WTC11 (cell line): ENCODE measurements around the gene ZCCHC8. TPM values are rescaled to one million over a fixed set of nuclear protein-coding genes. Genes with fewer than 3 reads are reported as not detected.

Source experiments
- ATAC-seq: fragments of 200-7000 bp; cut with Tn5 transposase; 2 replicates; pipeline ENCODE4 v1.10.0; 2021; ENCODE audit warnings: mild to moderate bottlenecking, moderate library complexity
- CTCF ChIA-PET: fragments of 300-600 bp; sonication (Branson Sonifier 250); formaldehyde crosslinking; loops from one replicate; lab custom pipeline; 2021; ENCODE audit warnings: antibody characterized with exemption; lab: Charles Lee
- POLR2A ChIA-PET: fragments of 350-600 bp; sonication (Branson Sonifier 250); formaldehyde crosslinking; loops from one replicate; lab custom pipeline; 2021; ENCODE audit warnings: antibody characterized with exemption; lab: Charles Lee
- DNase-seq: peaks from one replicate; pipeline ENCODE4 v3.0.0; 2021; ENCODE audit warnings: low spot score
- H3K27ac Mint-ChIP-seq: 2 replicates; pipeline ENCODE4 v1.8.0; 2021; ENCODE audit warnings: mixed read lengths
- H3K27me3 Mint-ChIP-seq: 2 replicates; pipeline ENCODE4 v1.8.0; 2021; ENCODE audit warnings: low read depth, mild to moderate bottlenecking, moderate library complexity, mixed read lengths
- H3K36me3 Mint-ChIP-seq: 2 replicates; pipeline ENCODE4 v1.8.0; 2021; ENCODE audit warnings: mixed read lengths
- H3K4me1 Mint-ChIP-seq: 2 replicates; pipeline ENCODE4 v1.8.0; 2022; ENCODE audit warnings: mixed read lengths
- H3K4me3 Mint-ChIP-seq: 2 replicates; pipeline ENCODE4 v1.8.0; 2021; ENCODE audit warnings: mild to moderate bottlenecking, moderate library complexity, mixed read lengths
- H3K9me3 Mint-ChIP-seq: 2 replicates; pipeline ENCODE4 v1.8.0; 2021; ENCODE audit warnings: mixed read lengths
- ELF4 ChIP-seq: sonication (generic); formaldehyde crosslinking; IDR thresholded peaks from 2 replicates; pipeline ENCODE4 v1.8.1; 2022; ENCODE audit warnings: low read depth, mild to moderate bottlenecking, moderate library complexity, missing genetic modification reagents
- FOXJ3 ChIP-seq: sonication (generic); formaldehyde crosslinking; IDR thresholded peaks from 2 replicates; pipeline ENCODE4 v1.9.0; 2021; ENCODE audit warnings: missing genetic modification reagents, mild to moderate bottlenecking, borderline replicate concordance
- FOXK1 ChIP-seq: sonication (generic); formaldehyde crosslinking; IDR thresholded peaks from 2 replicates; pipeline ENCODE4 v1.8.0; 2022; ENCODE audit warnings: mild to moderate bottlenecking, moderate library complexity, missing genetic modification reagents
- GABPB1 ChIP-seq: sonication (generic); formaldehyde crosslinking; IDR thresholded peaks from 2 replicates; pipeline ENCODE4 v1.8.1; 2023; ENCODE audit warnings: mild to moderate bottlenecking, missing genetic modification reagents
- JAZF1 ChIP-seq: fragments of 250-450 bp; sonication (Bioruptor Pico); IDR thresholded peaks from 2 replicates; pipeline ENCODE4 v1.9.0; 2021; ENCODE audit warnings: moderate library complexity, mild to moderate bottlenecking, inconsistent platforms
- MYBL2 ChIP-seq: sonication (generic); formaldehyde crosslinking; IDR thresholded peaks from 2 replicates; pipeline ENCODE4 v1.8.1; 2023; ENCODE audit warnings: mild to moderate bottlenecking, moderate library complexity, missing genetic modification reagents
- NR1H2 ChIP-seq: sonication (generic); formaldehyde crosslinking; IDR thresholded peaks from 2 replicates; pipeline ENCODE4 v1.9.0; 2021; ENCODE audit warnings: mild to moderate bottlenecking, moderate library complexity, missing genetic modification reagents
- TEAD4 ChIP-seq: sonication (generic); formaldehyde crosslinking; IDR thresholded peaks from 2 replicates; pipeline ENCODE4 v1.8.0; 2022; ENCODE audit warnings: mild to moderate bottlenecking, missing genetic modification reagents
- ZNF121 ChIP-seq: sonication (generic); formaldehyde crosslinking; IDR thresholded peaks from 2 replicates; pipeline ENCODE4 v1.8.0; 2023; ENCODE audit warnings: missing genetic modification reagents
- ZNF263 ChIP-seq: sonication (generic); formaldehyde crosslinking; IDR thresholded peaks from 2 replicates; pipeline ENCODE4 v1.8.1; 2022; ENCODE audit warnings: low read depth, mild to moderate bottlenecking, moderate library complexity, missing genetic modification reagents
- total RNA-seq: library from RNA; stranded (reverse); gene quantifications from 3 replicates; pipeline ENCODE4 v1.2.3, GENCODE V29; 2021
- TF ChIP-seq, protein P1 (sequence below): sonication (generic); formaldehyde crosslinking; IDR thresholded peaks from 2 replicates; pipeline ENCODE4 v1.8.1; 2022; ENCODE audit warnings: low read depth, mild to moderate bottlenecking, moderate library complexity, missing genetic modification reagents, borderline replicate concordance
- TF ChIP-seq, protein P2 (sequence below): fragments of 250-450 bp; sonication (Bioruptor Pico); IDR thresholded peaks from 2 replicates; pipeline ENCODE4 v1.8.0; 2021; ENCODE audit warnings: mild to moderate bottlenecking
- TF ChIP-seq, protein P3 (sequence below): fragments of 250-450 bp; sonication (Bioruptor Pico); IDR thresholded peaks from 2 replicates; pipeline ENCODE4 v1.9.0; 2021; ENCODE audit warnings: mild to moderate bottlenecking
- TF ChIP-seq, protein P4 (sequence below): sonication (generic); formaldehyde crosslinking; IDR thresholded peaks from 2 replicates; pipeline ENCODE4 v1.8.1; 2022; ENCODE audit warnings: mild to moderate bottlenecking, missing genetic modification reagents, moderate library complexity, borderline replicate concordance
- TF ChIP-seq, protein P5 (sequence below): fragments of 250-450 bp; sonication (Bioruptor Pico); IDR thresholded peaks from 2 replicates; pipeline ENCODE4 v1.9.0; 2021; ENCODE audit warnings: mild to moderate bottlenecking
- TF ChIP-seq, protein P6 (sequence below): sonication (generic); formaldehyde crosslinking; IDR thresholded peaks from 2 replicates; pipeline ENCODE4 v1.8.0; 2022; ENCODE audit warnings: mild to moderate bottlenecking, missing genetic modification reagents
- TF ChIP-seq, protein P7 (sequence below): sonication (generic); formaldehyde crosslinking; IDR thresholded peaks from 2 replicates; pipeline ENCODE4 v1.8.1; 2023; ENCODE audit warnings: mild to moderate bottlenecking, missing genetic modification reagents, borderline replicate concordance

The ZCCHC8 gene
- total RNA-seq, 1 experiment from 2014 or later, result 28.4 TPM

DNA sequence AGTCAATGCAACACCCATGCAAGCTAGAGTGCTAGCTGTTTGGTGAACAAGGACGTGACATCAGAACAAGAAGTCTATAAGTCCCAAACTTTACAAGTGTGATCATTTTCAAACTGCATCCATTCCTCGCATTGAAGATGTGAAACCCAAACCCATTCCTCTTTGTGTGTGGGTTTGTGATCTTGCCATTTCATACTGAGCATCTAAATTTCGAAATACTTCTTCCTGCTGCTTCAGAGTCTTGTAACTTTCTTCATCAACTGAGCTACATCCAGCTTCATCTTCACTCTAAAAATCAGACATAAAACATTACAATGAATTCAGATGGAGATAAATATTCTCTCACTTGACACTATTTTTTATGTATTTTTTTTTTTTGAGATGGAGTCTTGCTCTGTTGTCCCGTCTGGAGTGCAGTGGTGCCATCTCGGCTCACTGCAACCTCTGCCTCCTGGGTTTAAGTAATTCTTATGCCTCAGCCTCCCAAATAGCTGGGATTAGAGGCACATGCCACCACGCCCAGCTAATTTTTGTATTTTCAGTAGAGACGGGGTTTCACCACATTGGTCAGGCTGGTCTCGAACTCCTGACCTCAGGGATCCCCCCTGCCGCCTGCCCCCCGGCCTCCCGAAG is 4.8 kb upstream of the ZCCHC8 start:
- no peaks in the 10 kb centered on the region for H3K9me3 Mint-ChIP-seq
- no peak for ATAC-seq
- DNase-seq, result no peak
- CTCF ChIA-PET, result no interaction called here
- no peaks in the 10 kb centered on the region for H3K27me3 Mint-ChIP-seq
- POLR2A ChIA-PET, result interaction anchor here (0.5 to 1.3 kb wide), 3 partner anchors 9 to 295 kb away, joined by 3 to 5 read pairs (median 3); partner anchors contain the start of genes KNTC1 and RSRC2
- TF ChIP-seq, protein P1, sequence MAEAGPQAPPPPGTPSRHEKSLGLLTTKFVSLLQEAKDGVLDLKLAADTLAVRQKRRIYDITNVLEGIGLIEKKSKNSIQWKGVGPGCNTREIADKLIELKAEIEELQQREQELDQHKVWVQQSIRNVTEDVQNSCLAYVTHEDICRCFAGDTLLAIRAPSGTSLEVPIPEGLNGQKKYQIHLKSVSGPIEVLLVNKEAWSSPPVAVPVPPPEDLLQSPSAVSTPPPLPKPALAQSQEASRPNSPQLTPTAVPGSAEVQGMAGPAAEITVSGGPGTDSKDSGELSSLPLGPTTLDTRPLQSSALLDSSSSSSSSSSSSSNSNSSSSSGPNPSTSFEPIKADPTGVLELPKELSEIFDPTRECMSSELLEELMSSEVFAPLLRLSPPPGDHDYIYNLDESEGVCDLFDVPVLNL (CRISPR knock-in tag), result no peak
- TF ChIP-seq ZNF121 (CRISPR knock-in tag), result peak; percentile 71; the same call in 1 of the 2 replicates
- no peak overlapping the region for H3K4me3 Mint-ChIP-seq
- H3K27ac Mint-ChIP-seq, result no peak overlapping the region
- peaks cover 10% of the 10 kb centered on the region for H3K4me1 Mint-ChIP-seq
- H3K36me3 Mint-ChIP-seq, result peaks cover 64% of the 10 kb centered on the region

DNA sequence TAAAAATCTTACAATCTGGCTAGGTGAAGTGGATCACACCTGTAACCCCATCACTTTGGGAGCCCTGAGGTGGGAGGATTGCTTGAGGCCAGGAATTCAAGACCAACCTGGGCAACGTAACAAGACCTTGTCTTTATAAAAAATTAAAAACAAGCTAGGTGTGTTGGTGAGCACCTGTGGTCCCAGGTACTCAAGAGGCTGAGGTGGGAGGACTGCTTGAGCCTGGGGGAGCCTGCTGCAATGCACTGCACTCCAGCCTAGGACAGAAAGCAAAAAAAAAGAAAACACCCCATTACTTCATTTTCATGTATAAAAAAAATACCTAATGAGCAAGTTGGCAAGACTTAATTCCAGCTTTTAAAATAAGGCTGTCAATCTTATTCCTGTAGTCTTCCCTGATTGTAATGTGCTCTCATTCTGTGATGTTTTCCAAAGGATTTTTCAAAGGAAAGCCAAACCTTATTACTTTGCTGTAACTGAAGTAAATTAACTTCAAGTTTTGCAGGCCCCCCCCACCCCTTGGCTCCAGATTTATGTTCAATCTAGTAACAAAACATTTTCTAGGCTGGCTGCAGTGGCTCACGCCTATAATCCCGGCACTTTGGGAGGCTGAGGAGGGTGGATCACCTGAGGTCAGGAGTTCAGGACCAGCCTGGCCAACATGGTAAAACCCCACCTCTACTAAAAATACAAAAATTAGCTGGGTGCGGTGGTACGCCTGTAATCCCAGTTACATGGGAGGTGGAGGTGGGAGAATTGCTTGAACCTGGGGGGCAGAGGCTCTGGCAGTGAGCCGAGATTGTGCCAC is 3.3 kb upstream of the ZCCHC8 start:
- CTCF ChIA-PET, result no interaction called here
- no peak for TF ChIP-seq FOXJ3 (CRISPR knock-in tag)
- TF ChIP-seq, protein P2, sequence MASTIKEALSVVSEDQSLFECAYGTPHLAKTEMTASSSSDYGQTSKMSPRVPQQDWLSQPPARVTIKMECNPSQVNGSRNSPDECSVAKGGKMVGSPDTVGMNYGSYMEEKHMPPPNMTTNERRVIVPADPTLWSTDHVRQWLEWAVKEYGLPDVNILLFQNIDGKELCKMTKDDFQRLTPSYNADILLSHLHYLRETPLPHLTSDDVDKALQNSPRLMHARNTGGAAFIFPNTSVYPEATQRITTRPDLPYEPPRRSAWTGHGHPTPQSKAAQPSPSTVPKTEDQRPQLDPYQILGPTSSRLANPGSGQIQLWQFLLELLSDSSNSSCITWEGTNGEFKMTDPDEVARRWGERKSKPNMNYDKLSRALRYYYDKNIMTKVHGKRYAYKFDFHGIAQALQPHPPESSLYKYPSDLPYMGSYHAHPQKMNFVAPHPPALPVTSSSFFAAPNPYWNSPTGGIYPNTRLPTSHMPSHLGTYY (CRISPR knock-in tag), result no peak
- no peak for TF ChIP-seq ZNF121 (CRISPR knock-in tag)
- TF ChIP-seq FOXK1 (CRISPR knock-in tag), result no peak
- TF ChIP-seq, protein P3, sequence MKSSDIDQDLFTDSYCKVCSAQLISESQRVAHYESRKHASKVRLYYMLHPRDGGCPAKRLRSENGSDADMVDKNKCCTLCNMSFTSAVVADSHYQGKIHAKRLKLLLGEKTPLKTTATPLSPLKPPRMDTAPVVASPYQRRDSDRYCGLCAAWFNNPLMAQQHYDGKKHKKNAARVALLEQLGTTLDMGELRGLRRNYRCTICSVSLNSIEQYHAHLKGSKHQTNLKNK (CRISPR knock-in tag), result no peak
- TF ChIP-seq TEAD4, result no peak
- TF ChIP-seq JAZF1, result no peak
- TF ChIP-seq MYBL2 (CRISPR knock-in tag), result no peak
- no peak for TF ChIP-seq GABPB1
- no peak for TF ChIP-seq NR1H2
- TF ChIP-seq, protein P4, sequence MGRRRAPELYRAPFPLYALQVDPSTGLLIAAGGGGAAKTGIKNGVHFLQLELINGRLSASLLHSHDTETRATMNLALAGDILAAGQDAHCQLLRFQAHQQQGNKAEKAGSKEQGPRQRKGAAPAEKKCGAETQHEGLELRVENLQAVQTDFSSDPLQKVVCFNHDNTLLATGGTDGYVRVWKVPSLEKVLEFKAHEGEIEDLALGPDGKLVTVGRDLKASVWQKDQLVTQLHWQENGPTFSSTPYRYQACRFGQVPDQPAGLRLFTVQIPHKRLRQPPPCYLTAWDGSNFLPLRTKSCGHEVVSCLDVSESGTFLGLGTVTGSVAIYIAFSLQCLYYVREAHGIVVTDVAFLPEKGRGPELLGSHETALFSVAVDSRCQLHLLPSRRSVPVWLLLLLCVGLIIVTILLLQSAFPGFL (CRISPR knock-in tag), result no peak
- TF ChIP-seq ELF4 (CRISPR knock-in tag), result no peak
- TF ChIP-seq, protein P5, sequence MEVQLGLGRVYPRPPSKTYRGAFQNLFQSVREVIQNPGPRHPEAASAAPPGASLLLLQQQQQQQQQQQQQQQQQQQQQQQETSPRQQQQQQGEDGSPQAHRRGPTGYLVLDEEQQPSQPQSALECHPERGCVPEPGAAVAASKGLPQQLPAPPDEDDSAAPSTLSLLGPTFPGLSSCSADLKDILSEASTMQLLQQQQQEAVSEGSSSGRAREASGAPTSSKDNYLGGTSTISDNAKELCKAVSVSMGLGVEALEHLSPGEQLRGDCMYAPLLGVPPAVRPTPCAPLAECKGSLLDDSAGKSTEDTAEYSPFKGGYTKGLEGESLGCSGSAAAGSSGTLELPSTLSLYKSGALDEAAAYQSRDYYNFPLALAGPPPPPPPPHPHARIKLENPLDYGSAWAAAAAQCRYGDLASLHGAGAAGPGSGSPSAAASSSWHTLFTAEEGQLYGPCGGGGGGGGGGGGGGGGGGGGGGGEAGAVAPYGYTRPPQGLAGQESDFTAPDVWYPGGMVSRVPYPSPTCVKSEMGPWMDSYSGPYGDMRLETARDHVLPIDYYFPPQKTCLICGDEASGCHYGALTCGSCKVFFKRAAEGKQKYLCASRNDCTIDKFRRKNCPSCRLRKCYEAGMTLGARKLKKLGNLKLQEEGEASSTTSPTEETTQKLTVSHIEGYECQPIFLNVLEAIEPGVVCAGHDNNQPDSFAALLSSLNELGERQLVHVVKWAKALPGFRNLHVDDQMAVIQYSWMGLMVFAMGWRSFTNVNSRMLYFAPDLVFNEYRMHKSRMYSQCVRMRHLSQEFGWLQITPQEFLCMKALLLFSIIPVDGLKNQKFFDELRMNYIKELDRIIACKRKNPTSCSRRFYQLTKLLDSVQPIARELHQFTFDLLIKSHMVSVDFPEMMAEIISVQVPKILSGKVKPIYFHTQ, result no peak; the same call in 1 of the 2 replicates
- no peak for TF ChIP-seq ZNF263 (CRISPR knock-in tag)
- TF ChIP-seq, protein P6, sequence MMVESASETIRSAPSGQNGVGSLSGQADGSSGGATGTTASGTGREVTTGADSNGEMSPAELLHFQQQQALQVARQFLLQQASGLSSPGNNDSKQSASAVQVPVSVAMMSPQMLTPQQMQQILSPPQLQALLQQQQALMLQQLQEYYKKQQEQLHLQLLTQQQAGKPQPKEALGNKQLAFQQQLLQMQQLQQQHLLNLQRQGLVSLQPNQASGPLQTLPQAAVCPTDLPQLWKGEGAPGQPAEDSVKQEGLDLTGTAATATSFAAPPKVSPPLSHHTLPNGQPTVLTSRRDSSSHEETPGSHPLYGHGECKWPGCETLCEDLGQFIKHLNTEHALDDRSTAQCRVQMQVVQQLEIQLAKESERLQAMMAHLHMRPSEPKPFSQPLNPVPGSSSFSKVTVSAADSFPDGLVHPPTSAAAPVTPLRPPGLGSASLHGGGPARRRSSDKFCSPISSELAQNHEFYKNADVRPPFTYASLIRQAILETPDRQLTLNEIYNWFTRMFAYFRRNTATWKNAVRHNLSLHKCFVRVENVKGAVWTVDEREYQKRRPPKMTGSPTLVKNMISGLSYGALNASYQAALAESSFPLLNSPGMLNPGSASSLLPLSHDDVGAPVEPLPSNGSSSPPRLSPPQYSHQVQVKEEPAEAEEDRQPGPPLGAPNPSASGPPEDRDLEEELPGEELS, result no peak
- TF ChIP-seq, protein P7, sequence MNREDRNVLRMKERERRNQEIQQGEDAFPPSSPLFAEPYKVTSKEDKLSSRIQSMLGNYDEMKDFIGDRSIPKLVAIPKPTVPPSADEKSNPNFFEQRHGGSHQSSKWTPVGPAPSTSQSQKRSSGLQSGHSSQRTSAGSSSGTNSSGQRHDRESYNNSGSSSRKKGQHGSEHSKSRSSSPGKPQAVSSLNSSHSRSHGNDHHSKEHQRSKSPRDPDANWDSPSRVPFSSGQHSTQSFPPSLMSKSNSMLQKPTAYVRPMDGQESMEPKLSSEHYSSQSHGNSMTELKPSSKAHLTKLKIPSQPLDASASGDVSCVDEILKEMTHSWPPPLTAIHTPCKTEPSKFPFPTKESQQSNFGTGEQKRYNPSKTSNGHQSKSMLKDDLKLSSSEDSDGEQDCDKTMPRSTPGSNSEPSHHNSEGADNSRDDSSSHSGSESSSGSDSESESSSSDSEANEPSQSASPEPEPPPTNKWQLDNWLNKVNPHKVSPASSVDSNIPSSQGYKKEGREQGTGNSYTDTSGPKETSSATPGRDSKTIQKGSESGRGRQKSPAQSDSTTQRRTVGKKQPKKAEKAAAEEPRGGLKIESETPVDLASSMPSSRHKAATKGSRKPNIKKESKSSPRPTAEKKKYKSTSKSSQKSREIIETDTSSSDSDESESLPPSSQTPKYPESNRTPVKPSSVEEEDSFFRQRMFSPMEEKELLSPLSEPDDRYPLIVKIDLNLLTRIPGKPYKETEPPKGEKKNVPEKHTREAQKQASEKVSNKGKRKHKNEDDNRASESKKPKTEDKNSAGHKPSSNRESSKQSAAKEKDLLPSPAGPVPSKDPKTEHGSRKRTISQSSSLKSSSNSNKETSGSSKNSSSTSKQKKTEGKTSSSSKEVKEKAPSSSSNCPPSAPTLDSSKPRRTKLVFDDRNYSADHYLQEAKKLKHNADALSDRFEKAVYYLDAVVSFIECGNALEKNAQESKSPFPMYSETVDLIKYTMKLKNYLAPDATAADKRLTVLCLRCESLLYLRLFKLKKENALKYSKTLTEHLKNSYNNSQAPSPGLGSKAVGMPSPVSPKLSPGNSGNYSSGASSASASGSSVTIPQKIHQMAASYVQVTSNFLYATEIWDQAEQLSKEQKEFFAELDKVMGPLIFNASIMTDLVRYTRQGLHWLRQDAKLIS (CRISPR knock-in tag), result no peak
- H3K36me3 Mint-ChIP-seq, result peaks cover 48% of the 10 kb centered on the region
- DNase-seq (no peak), ATAC-seq (no peak)
- H3K4me3 Mint-ChIP-seq, result no peak overlapping the region
- POLR2A ChIA-PET, result interaction anchor here (1.3 kb wide), 1 partner anchor 23 kb away, joined by 3 read pairs; the partner anchor contains the start of genes KNTC1 and RSRC2
- H3K9me3 Mint-ChIP-seq, result no peaks in the 10 kb centered on the region
- H3K27me3 Mint-ChIP-seq, result no peaks in the 10 kb centered on the region
- H3K27ac Mint-ChIP-seq, result peak overlapping the region; percentile 53; the same call in 1 of the 2 replicates
- H3K4me1 Mint-ChIP-seq, result peaks cover 14% of the 10 kb centered on the region
